Keratinocyte (primary cell): ENCODE results near the gene PDF. TPM values are rescaled to one million over a fixed set of nuclear protein-coding genes. Genes with fewer than 3 reads are reported as not detected.

Experiments used
- DNase-seq: peaks from one replicate; pipeline ENCODE4 v3.0.0-alpha.2; 2011; ENCODE audit warnings: low read depth, missing footprints, low spot score
- FAIRE-seq: peaks from 2 replicates; lab custom pipeline; 2011; peaks lifted over from hg19 to GRCh38; lab: Jason Lieb, UNC
- H2AFZ ChIP-seq: 2 replicates; pipeline ENCODE4 v1.6.0; 2012; ENCODE audit warnings: low read length, control low read depth, inconsistent platforms; ENCODE audit not compliant: control insufficient read depth
- H3K27ac ChIP-seq: 2 replicates; pipeline ENCODE4 v1.5.1; 2011; ENCODE audit warnings: low read length; ENCODE audit not compliant: control insufficient read depth, insufficient read depth
- H3K27me3 ChIP-seq: 3 replicates; pipeline ENCODE4 v1.6.0; 2011; ENCODE audit warnings: low read length; ENCODE audit not compliant: control insufficient read depth, insufficient read depth; ENCODE audit errors: extremely low read depth
- H3K36me3 ChIP-seq, 2 experiments: 2 replicates in 1 of 2; 3 replicates in 1 of 2; pipeline ENCODE4 v1.5.1; 2011; ENCODE audit warnings: low read length in 2 of 2, mild to moderate bottlenecking in 1 of 2; ENCODE audit not compliant: control insufficient read depth in 2 of 2, insufficient read depth in 2 of 2; ENCODE audit errors: extremely low read depth in 1 of 2
- H3K4me1 ChIP-seq: 3 replicates; pipeline ENCODE4 v1.5.1; 2011; ENCODE audit warnings: low read length; ENCODE audit not compliant: control insufficient read depth, insufficient read depth; ENCODE audit errors: extremely low read depth
- H3K4me2 ChIP-seq: 3 replicates; pipeline ENCODE4 v1.6.0; 2011; ENCODE audit warnings: low read depth, low read length; ENCODE audit not compliant: control insufficient read depth, insufficient read depth; ENCODE audit errors: extremely low read depth
- H3K4me3 ChIP-seq, 3 experiments: fragments of 200-600 bp in 1 of 3; sonication (generic) in 1 of 3; 2 replicates in 2 of 3; 3 replicates in 1 of 3; pipeline ENCODE4 v1.5.1; 2011 to 2016; ENCODE audit warnings: low read length in 3 of 3, mild to moderate bottlenecking in 3 of 3, control low read depth in 2 of 3, inconsistent platforms in 1 of 3, low read depth in 1 of 3, mixed read lengths in 1 of 3, mixed run types in 1 of 3, moderate library complexity in 1 of 3; ENCODE audit not compliant: control insufficient read depth in 2 of 3, insufficient read depth in 2 of 3; ENCODE audit errors: extremely low read depth in 1 of 3
- H3K79me2 ChIP-seq: 2 replicates; pipeline ENCODE4 v1.6.0; 2012; ENCODE audit warnings: low read length; ENCODE audit not compliant: control insufficient read depth, insufficient read depth
- H3K9ac ChIP-seq: 3 replicates; pipeline ENCODE4 v1.6.0; 2011; ENCODE audit warnings: low read length; ENCODE audit not compliant: control insufficient read depth, insufficient read depth; ENCODE audit errors: extremely low read depth
- H3K9me1 ChIP-seq: 3 replicates; pipeline ENCODE4 v1.6.0; 2011; ENCODE audit warnings: low read length; ENCODE audit not compliant: control insufficient read depth, insufficient read depth; ENCODE audit errors: extremely low read depth
- H3K9me3 ChIP-seq: 2 replicates; pipeline ENCODE4 v1.5.1; 2012; ENCODE audit warnings: low read depth, low read length; ENCODE audit not compliant: control insufficient read depth
- H4K20me1 ChIP-seq: 3 replicates; pipeline ENCODE4 v1.6.0; 2011; ENCODE audit warnings: low read length; ENCODE audit not compliant: control insufficient read depth, insufficient read depth; ENCODE audit errors: extremely low read depth
- EZH2 ChIP-seq: IDR thresholded peaks from one replicate; pipeline ENCODE4 v1.6.1; 2012; ENCODE audit warnings: inconsistent platforms, mild to moderate bottlenecking, low read length, moderate library complexity
- dilution Hi-C: fragments of 300-500 bp; cut with MboI; formaldehyde crosslinking; loops from one replicate; pipeline ENCODE4 v1.7.0; 2020; ENCODE audit warnings: low sequenced_read_pairs; ENCODE audit not compliant: extremely low pct_ligation_motif_present
- polyA plus RNA-seq, 5 experiments: library from polyadenylated mRNA; depleted of rRNA in 3 of 5; stranded (reverse) in 3 of 5; stranded (forward) in 1 of 5; unstranded in 1 of 5; fragments of >200 nt; gene quantifications; 1 replicate in 1 of 5; 2 replicates in 3 of 5; 3 replicates in 1 of 5; pipeline versions ENCODE4 v1.2.1 to v1.2.3, GENCODE V29; 2011 to 2012; ENCODE audit warnings: missing spikeins in 2 of 5, low read depth in 1 of 5, low replicate concordance in 1 of 5
- TF ChIP-seq, protein P1 (sequence below), 3 experiments: IDR thresholded peaks in 1 of 3; conservative IDR thresholded peaks in 1 of 3; optimal IDR thresholded peaks in 1 of 3; 2 replicates in 2 of 3; 3 replicates in 1 of 3; pipeline versions ENCODE3 to v1.5.1; 2011; ENCODE audit warnings: low read length in 3 of 3, mild to moderate bottlenecking in 3 of 3, moderate library complexity in 2 of 3, control low read depth in 1 of 3, inconsistent platforms in 1 of 3; ENCODE audit not compliant: insufficient read depth in 2 of 3; ENCODE audit errors: extremely low read depth in 1 of 3

PDF gene
- polyA plus RNA-seq, 1 donor (not counting 4 experiments of a cell fraction or from before 2014, with no cell fraction given): 3.0 TPM

DNA sequence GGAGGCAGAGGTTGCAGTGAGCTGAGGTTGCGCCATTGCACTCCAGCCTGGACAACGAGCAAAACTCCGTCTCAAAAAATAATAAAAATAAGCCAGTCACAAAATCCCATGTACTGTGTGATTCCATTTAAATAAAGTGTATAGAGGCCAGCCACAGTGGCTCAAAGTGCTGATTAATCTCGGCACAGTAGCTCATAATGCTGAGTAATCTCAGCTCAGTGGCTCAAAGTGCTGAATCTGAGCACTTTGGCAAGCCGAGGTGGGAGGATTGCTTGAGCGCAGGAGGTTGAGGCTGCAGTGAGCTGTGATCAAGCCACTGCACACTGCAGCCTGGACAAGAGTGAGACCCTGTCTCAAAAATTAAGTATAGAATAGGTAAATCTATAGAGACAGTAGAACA lies 16.3 kb upstream of the PDF start:
- H3K9me1 ChIP-seq: peaks cover 2% of the 10 kb centered on the region
- no peak overlapping the region for H3K27ac ChIP-seq
- TF ChIP-seq, protein P1, sequence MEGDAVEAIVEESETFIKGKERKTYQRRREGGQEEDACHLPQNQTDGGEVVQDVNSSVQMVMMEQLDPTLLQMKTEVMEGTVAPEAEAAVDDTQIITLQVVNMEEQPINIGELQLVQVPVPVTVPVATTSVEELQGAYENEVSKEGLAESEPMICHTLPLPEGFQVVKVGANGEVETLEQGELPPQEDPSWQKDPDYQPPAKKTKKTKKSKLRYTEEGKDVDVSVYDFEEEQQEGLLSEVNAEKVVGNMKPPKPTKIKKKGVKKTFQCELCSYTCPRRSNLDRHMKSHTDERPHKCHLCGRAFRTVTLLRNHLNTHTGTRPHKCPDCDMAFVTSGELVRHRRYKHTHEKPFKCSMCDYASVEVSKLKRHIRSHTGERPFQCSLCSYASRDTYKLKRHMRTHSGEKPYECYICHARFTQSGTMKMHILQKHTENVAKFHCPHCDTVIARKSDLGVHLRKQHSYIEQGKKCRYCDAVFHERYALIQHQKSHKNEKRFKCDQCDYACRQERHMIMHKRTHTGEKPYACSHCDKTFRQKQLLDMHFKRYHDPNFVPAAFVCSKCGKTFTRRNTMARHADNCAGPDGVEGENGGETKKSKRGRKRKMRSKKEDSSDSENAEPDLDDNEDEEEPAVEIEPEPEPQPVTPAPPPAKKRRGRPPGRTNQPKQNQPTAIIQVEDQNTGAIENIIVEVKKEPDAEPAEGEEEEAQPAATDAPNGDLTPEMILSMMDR (optimal IDR thresholded peaks at IDR 0.05 in 1 of 3, IDR thresholded peaks at IDR 0.05 in 1 of 3, conservative IDR thresholded peaks at IDR 0.05 in 1 of 3; ENCODE audit: extremely low read depth in 1 of 3, insufficient read depth in 2 of 3, low read length in 3 of 3): no peak
- no peak for TF ChIP-seq EZH2
- H3K4me1 ChIP-seq: peaks cover 3% of the 10 kb centered on the region
- H3K4me2 ChIP-seq: no peak overlapping the region
- peaks cover 8% of the 10 kb centered on the region for H3K79me2 ChIP-seq
- H3K9me3 ChIP-seq: no peaks in the 10 kb centered on the region
- H4K20me1 ChIP-seq: no peaks in the 10 kb centered on the region
- no peaks in the 10 kb centered on the region for H3K27me3 ChIP-seq
- FAIRE-seq (no peak), DNase-seq (no peak)
- no peak overlapping the region for H2AFZ ChIP-seq
- peaks cover 7 to 19% of the 10 kb centered on the region in 2 experiments for H3K36me3 ChIP-seq
- dilution Hi-C loops: no loop called here
- H3K4me3 ChIP-seq: no peak overlapping the region
- H3K9ac ChIP-seq: no peak overlapping the region

DNA sequence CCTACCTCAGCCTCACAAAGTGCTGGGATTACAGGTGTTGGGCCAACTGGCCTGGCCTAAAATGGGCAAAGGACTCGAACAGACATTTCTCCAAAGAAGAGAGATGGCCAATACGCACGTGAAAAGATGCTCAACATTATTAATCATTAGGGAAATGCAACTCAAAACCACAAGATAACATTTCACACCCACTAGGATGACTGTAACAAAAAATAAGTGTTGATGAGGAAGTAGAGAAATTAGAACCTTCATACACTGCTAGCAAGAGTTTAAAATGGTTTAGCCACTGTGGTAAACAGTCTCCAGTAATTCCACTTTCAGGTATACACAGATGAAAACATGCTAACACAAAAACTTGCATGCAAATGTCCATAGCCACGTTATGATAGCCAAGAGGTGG lies 15.5 kb upstream of the PDF start:
- H3K79me2 ChIP-seq: peaks cover 16% of the 10 kb centered on the region
- no peak for FAIRE-seq
- no peaks in the 10 kb centered on the region for H3K9me3 ChIP-seq
- no peak overlapping the region for H2AFZ ChIP-seq
- no peak overlapping the region for H3K4me3 ChIP-seq
- no peaks in the 10 kb centered on the region for H4K20me1 ChIP-seq
- dilution Hi-C loops: no loop called here
- H3K27ac ChIP-seq: no peak overlapping the region
- peaks cover 11% of the 10 kb centered on the region for H3K4me1 ChIP-seq
- no peaks in the 10 kb centered on the region for H3K27me3 ChIP-seq
- H3K36me3 ChIP-seq: peaks cover 12 to 23% of the 10 kb centered on the region in 2 experiments
- no peak for DNase-seq
- H3K9ac ChIP-seq: no peak overlapping the region
- TF ChIP-seq, protein P1 (optimal IDR thresholded peaks at IDR 0.05 in 1 of 3, IDR thresholded peaks at IDR 0.05 in 1 of 3, conservative IDR thresholded peaks at IDR 0.05 in 1 of 3; ENCODE audit: extremely low read depth in 1 of 3, insufficient read depth in 2 of 3, low read length in 3 of 3): no peak
- no peak for TF ChIP-seq EZH2
- peaks cover 2% of the 10 kb centered on the region for H3K9me1 ChIP-seq
- H3K4me2 ChIP-seq: no peak overlapping the region
